Muscle layer of colon (tissue), 2 donors: ENCODE data around the gene METAP1.

Source experiments
- H3K27ac ChIP-seq: one replicate; pipeline ENCODE4 v1.7.0; 2013; ENCODE audit warnings: low read depth, mild to moderate bottlenecking, low read length, moderate library complexity
- H3K27me3 ChIP-seq, 2 donors: one replicate each; pipeline ENCODE4 v1.7.0; 2013; ENCODE audit warnings: low read length in 2 of 2, mild to moderate bottlenecking in 2 of 2; ENCODE audit not compliant: insufficient read depth in 2 of 2, control insufficient read depth in 1 of 2
- H3K36me3 ChIP-seq: one replicate; pipeline ENCODE4 v1.7.0; 2013; ENCODE audit warnings: mild to moderate bottlenecking, low read length; ENCODE audit not compliant: insufficient read depth
- H3K4me1 ChIP-seq: one replicate; pipeline ENCODE4 v1.7.0; 2013; ENCODE audit warnings: mild to moderate bottlenecking, low read length; ENCODE audit not compliant: insufficient read depth
- H3K4me3 ChIP-seq, 2 donors: one replicate each; pipeline ENCODE4 v1.7.0; 2013; ENCODE audit warnings: low read length in 2 of 2, low read depth in 1 of 2, mild to moderate bottlenecking in 1 of 2, moderate library complexity in 1 of 2
- H3K9ac ChIP-seq: one replicate; pipeline ENCODE4 v1.7.0; 2013; ENCODE audit warnings: low read length
- H3K9me3 ChIP-seq: one replicate; pipeline ENCODE4 v1.7.0; 2013; ENCODE audit warnings: mild to moderate bottlenecking, low read length
- donor health status: abdominal sarcoma.
- donor health status: Adenocarcinoma of cecum.

METAP1 gene

DNA sequence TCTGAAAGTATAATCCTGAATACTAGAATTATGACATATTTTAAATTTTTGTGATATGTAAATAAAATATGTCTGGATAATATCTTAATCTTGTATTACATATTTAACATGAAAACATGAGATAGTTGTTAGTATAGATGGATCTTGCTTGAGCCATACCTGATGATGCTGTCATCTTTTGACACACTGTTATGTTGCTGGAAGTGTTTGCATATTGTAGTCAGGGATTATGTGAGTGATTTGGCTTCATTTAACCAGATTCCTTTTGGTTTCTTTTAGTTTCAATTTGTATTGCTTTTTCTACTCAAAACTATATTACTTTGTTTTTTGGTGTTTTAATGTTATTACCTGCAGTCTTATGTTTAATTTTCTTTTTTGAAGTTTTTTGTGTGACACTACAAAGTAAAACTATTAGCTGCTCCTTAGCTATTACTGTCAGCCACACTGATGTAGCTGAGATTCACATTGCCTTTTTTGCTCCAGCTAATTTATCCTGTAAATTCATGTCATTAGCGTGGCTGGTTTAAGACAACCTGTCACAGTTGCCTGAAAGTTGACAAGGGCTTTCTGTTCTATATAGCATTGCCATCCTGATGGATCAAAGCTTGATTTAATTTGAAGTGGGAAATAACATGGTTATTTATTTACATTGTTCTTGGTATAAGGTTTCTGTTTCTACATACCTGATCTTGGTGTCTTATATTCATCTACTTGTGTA lies 33.7 kb downstream of the METAP1 start:
- no peak overlapping the region for H3K9ac ChIP-seq
- H3K4me1 ChIP-seq: peaks cover 8% of the 10 kb centered on the region
- H3K9me3 ChIP-seq: no peaks in the 10 kb centered on the region
- no peak overlapping the region for H3K27ac ChIP-seq
- no peaks in the 10 kb centered on the region for H3K27me3 ChIP-seq
- H3K4me3 ChIP-seq: no peak overlapping the region
- no peaks in the 10 kb centered on the region for H3K36me3 ChIP-seq

DNA sequence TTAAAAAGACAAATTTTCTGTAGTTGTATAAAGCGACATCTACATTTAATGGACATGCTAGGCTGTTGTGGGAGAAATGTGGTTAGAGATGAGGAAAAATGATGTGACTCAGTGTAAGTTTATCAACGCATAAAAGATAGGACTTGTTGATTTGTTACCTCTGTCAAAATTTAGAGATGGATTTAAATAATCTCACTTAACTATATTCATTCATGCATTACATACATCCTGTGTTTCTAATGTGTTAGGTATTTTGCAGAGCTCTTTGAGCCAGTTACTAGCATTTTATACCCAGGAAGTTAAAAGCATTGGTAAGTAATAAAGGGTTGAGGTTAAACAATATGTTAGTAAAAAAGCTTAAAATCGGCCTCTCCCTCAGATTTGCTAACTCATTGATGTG lies 34.3 kb downstream of the METAP1 start:
- Histone ChIP-seq H3K27me3 (no peaks in the 10 kb centered on the region), H3K4me1 (peaks cover 2% of the 10 kb centered on the region), H3K9ac (no peak overlapping the region), H3K9me3 (no peaks in the 10 kb centered on the region), H3K36me3 (no peaks in the 10 kb centered on the region), H3K4me3 (no peak overlapping the region), H3K27ac (no peak overlapping the region)

DNA sequence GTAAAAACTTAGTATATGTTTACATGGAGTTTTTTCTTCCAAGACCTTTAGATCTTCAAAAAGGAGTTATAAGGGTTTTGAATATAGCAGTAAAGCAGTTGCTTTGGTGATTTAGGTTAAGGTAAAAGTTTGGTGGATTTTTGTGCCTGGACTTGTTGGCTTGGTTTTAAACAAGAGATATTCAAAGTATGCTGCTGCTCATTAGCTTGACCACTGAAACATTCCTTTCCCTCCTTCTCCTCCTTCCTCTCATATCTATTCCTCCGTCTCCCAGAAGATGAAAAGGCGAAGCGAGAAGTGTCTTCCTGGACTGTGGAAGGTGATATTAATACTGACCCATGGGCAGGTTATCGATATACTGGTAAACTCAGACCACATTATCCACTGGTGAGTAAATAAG lies 38.4 kb downstream of the METAP1 start:
- Histone ChIP-seq H3K27ac (no peak overlapping the region), H3K36me3 (no peaks in the 10 kb centered on the region), H3K9ac (no peak overlapping the region), H3K4me3 (no peak overlapping the region), H3K4me1 (no peaks in the 10 kb centered on the region), H3K27me3 (no peaks in the 10 kb centered on the region), H3K9me3 (no peaks in the 10 kb centered on the region)

DNA sequence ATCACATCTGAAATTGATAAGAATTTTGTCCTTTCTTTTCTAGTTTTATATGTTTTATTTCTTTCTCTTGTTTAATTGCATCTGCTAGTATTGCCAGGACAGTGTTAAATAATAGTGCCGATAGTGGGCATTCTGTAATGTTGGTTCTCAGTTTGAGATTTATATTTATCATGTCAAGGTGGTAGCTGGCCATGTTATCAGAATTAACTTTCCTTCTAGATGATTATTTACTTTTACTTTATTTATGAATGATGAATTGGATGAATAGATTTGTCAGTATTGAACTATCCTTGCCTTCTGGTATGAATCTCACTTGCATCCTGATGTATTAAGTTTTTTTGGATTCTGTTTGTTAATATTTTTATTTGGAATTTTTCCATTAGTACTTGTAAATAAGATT lies 42.7 kb downstream of the METAP1 start:
- H3K4me1 ChIP-seq: no peaks in the 10 kb centered on the region
- no peaks in the 10 kb centered on the region for H3K36me3 ChIP-seq

DNA sequence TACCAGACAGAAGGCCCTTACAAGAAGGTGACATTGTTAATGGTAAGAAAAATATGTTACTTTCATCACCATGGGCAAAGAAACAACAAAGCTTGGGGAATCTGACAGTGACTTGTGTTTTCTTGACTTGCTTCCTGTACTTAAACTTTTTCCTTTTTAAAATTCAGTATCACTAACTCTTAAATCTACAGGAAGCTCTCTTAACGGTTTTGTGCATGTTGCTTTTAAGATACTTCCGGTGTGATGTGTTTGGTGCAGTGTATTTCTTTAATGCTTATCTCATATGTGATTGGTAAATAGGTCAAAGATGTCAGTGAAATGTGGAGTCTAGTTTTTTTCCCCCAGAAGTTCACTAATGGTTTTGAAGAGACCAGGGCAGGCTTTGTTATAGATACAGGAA lies 47.8 kb downstream of the METAP1 start:
- Histone ChIP-seq H3K9me3 (no peaks in the 10 kb centered on the region), H3K36me3 (peaks cover 5% of the 10 kb centered on the region), H3K27me3 (no peaks in the 10 kb centered on the region), H3K4me1 (no peaks in the 10 kb centered on the region), H3K27ac (no peak overlapping the region), H3K4me3 (no peak overlapping the region), H3K9ac (no peak overlapping the region)

More for the DNA sequence above, 42.7 kb downstream of the METAP1 start:
- Histone ChIP-seq H3K4me3 (no peak overlapping the region), H3K9ac (no peak overlapping the region), H3K9me3 (no peaks in the 10 kb centered on the region), H3K27ac (no peak overlapping the region), H3K27me3 (no peaks in the 10 kb centered on the region)

DNA sequence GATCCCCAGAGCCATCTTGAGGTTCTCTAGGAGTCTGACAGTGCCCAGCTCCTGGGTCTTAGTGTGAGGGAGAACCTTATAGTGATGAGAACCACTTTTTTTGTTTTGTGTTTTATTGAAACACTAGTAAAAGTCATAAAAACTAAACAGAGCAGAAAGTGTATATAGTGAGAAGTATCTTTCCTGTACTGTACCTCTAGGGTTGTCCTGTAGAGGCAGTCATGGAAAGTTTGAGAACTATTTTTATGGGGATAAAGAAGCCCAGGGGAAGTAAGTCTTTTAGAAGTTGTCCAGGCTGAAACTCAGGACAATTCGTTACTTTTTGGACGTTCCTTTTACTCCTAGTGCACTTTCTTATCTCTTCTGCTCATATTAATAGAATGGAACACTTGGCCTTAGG lies 52.2 kb downstream of the METAP1 start:
- no peak overlapping the region for H3K4me3 ChIP-seq
- no peaks in the 10 kb centered on the region for H3K9me3 ChIP-seq
- H3K36me3 ChIP-seq: peaks cover 27% of the 10 kb centered on the region
- H3K27ac ChIP-seq: no peak overlapping the region
- no peaks in the 10 kb centered on the region for H3K27me3 ChIP-seq
- no peaks in the 10 kb centered on the region for H3K4me1 ChIP-seq
- H3K9ac ChIP-seq: no peak overlapping the region

DNA sequence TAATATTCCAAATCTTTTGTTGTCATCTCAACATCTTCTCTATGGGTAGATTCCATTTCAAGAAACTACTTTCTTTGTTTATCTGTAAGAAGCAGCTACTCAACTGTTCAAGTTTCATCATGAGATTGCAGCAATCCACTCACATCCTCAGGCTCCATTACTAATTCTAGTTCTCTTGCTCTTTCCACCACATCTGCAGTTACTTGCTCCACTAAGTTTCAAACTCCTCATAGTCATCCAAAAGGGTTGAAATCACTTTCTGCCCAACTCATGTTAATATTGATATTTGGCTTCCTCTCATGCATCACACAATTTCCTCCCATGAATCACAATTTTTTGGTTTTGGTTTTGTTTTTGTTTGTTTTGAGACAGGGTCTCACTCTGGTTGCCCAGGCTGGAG lies 57.4 kb downstream of the METAP1 start:
- H3K9ac ChIP-seq: no peak overlapping the region

DNA sequence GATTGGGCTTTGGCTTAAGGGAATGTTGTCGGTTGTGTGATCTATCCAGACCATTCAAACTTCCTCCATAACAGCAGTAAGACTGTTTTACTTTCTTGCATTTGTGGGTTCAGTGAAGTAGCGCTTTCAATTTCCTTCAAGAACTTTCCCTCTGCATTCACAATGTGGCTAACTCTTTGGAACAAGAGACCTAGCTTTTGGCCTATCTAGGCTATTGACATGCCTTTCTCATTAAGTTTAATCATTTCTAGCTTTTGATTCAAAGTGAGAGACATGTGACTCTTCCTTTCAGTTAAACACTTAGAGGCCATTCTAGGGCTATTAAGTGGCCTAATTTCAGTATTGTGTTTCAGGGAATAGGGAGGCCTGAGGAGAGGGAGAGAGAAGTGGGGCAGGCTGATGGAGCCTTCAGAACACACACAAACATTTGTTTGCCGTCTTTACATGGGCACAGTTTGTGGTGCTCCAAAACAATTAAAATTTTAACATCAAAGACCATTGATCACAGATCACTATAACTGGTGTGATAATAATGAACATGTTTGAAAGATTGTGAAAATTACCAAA lies 59.0 kb downstream of the METAP1 start:
- no peak overlapping the region for H3K9ac ChIP-seq
- H3K27me3 ChIP-seq: no peaks in the 10 kb centered on the region
- H3K4me1 ChIP-seq: peaks cover under 1% of the 10 kb centered on the region
- H3K27ac ChIP-seq: no peak overlapping the region
- H3K4me3 ChIP-seq: no peak overlapping the region
- no peaks in the 10 kb centered on the region for H3K9me3 ChIP-seq
- H3K36me3 ChIP-seq: peaks cover 25% of the 10 kb centered on the region

More for the DNA sequence above, 57.4 kb downstream of the METAP1 start:
- Histone ChIP-seq H3K9me3 (no peaks in the 10 kb centered on the region), H3K4me3 (no peak overlapping the region), H3K4me1 (no peaks in the 10 kb centered on the region), H3K36me3 (peaks cover 28% of the 10 kb centered on the region), H3K27me3 (no peaks in the 10 kb centered on the region), H3K27ac (no peak overlapping the region)

DNA sequence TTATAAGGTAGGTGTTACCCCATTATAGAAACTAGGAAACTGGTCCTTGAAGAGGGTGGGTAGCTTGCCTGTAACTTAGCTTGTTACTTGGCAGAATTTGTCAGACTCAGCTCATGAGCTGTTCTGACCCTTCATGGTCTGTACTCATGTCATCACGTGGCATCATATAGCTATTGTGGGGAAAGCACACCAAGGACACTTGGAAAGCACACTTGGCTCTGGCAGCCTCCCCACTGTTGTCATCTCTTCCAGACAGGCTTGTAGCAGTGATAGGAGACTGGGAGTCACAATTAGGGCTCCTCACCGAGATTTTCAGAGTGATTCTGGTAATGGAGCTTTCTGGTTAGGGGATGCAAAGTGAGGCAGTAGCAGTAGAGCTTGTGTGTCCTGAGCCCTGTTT lies 62.7 kb downstream of the METAP1 start:
- Histone ChIP-seq H3K9ac (no peak overlapping the region), H3K4me1 (peaks cover 4% of the 10 kb centered on the region), H3K27me3 (no peaks in the 10 kb centered on the region), H3K27ac (no peak overlapping the region), H3K4me3 (no peak overlapping the region), H3K36me3 (peaks cover 13% of the 10 kb centered on the region), H3K9me3 (no peaks in the 10 kb centered on the region)

DNA sequence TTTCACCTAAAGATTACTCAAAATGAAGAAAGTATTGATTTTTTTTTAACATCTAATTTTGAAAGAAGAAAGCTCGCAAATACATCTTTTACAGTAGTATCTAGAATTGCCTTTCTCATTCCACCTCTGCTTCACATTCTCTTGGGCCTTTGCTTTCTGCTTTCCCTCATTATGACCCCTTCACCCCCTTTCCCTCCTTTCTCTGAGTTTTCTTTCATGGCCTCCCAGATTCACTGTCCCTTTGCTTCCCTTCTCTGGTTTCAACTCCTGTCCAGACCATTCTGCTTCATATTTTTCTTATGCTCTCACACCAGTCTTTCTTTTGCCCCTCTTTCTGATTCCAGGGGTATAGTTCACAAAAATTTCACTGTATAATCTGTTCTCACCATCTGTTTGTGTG lies 64.0 kb downstream of the METAP1 start:
- H3K4me3 ChIP-seq: no peak overlapping the region
- no peaks in the 10 kb centered on the region for H3K27me3 ChIP-seq
- peaks cover 4% of the 10 kb centered on the region for H3K4me1 ChIP-seq
- H3K36me3 ChIP-seq: peaks cover 13% of the 10 kb centered on the region
- no peak overlapping the region for H3K27ac ChIP-seq
- H3K9me3 ChIP-seq: no peaks in the 10 kb centered on the region
- H3K9ac ChIP-seq: no peak overlapping the region

DNA sequence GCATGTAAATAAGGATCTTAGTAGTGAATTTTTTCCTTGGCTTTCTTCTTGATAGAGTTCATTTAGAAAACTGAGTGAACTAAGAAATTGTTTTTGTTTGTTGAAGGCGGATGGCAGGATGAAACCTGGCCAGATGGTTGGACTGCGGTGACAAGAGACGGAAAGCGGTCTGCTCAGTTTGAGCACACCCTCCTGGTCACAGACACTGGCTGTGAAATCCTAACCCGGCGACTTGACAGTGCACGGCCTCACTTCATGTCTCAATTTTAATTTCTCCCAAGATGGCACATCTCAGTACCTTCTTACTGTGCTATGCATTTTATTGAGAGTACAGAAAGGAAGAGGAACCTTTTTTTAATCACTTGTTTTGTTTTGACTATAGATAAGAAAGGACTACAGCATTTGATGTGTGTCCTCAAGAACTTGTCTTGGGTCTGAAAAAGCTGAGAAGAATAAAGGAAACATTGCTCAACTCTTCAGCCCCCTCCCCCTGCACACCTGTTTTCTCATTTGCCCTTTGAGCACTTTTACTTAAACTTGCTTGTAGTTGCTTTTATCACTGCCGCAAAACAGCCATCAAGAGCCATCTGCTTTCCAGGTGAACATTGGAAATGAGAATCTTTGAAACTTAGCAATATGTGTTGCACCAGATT lies 65.7 kb downstream of the METAP1 start:
- Histone ChIP-seq H3K27ac (no peak overlapping the region), H3K9me3 (no peaks in the 10 kb centered on the region), H3K4me3 (no peak overlapping the region), H3K27me3 (no peaks in the 10 kb centered on the region), H3K4me1 (peaks cover 4% of the 10 kb centered on the region), H3K36me3 (peaks cover 13% of the 10 kb centered on the region), H3K9ac (no peak overlapping the region)
